ENCODE results near the gene CPEB4. TPM values are rescaled to one million over a fixed set of nuclear protein-coding genes. Genes with fewer than 3 reads are reported as not detected.

Gene CPEB4
- total and polyA plus RNA-seq, 2 donors (not counting 3 experiments of a cell fraction or from before 2014, with no cell fraction given) = 11.3 to 16.4 TPM

GRCh38 chr5:173963867-173964441 lies 75.8 kb downstream of the CPEB4 start:
- dilution Hi-C loops (cut with MboI; ENCODE audit: extremely low pct_ligation_motif_present, low sequenced_read_pairs) (no loop called here), intact Hi-C loops (cut with micrococcal nuclease) (no loop called here)
- no TSS peak for BruUV-seq (replicated peaks)
- no peaks in the 10 kb centered on the region for H3K9me1 ChIP-seq (replicated peaks; ENCODE audit: control insufficient read depth, extremely low read depth, insufficient read depth, low read length)
- H4K20me1 ChIP-seq (replicated peaks; ENCODE audit: control insufficient read depth, extremely low read depth, insufficient read depth, low read length) = peaks cover 2% of the 10 kb centered on the region
- H3K27ac ChIP-seq (ENCODE audit: insufficient read depth, low read depth, low read length) = no peak overlapping the region
- ChIA-PET CTCF (interaction anchor here (1.1 to 2.4 kb wide), 4 partner anchors 9 to 348 kb away, joined by 4 to 13 read pairs (median 6); partner anchors contain the start of gene BOD1), POLR2A (no interaction called here)
- DNase-seq (ENCODE audit: low read depth, low spot score) (no peak), FAIRE-seq (no peak)
- H3K4me1 ChIP-seq (ENCODE audit: control insufficient read depth, extremely low read depth, insufficient read depth, low read length) = no peaks in the 10 kb centered on the region
- H3K9me3 ChIP-seq (replicated peaks; ENCODE audit: control insufficient read depth, insufficient read depth, low read length) = no peaks in the 10 kb centered on the region
- peaks cover 0 to 3% of the 10 kb centered on the region in 2 experiments for H3K36me3 ChIP-seq (ENCODE audit: control insufficient read depth in 2 of 2, extremely low read depth in 1 of 2, insufficient read depth in 2 of 2, low read length in 2 of 2)
- no peaks in the 10 kb centered on the region for H3K27me3 ChIP-seq (ENCODE audit: control insufficient read depth in 2 of 2, insufficient read depth in 2 of 2, low read length in 2 of 2)
- TF ChIP-seq FOS (IDR thresholded peaks at IDR 0.05; ENCODE audit: borderline replicate concordance, insufficient read depth, low read length) (no peak), EZH2 (IDR thresholded peaks at IDR 0.05; ENCODE audit: borderline replicate concordance, low read depth, low read length, severe bottlenecking) (no peak), MYC (IDR thresholded peaks at IDR 0.05; ENCODE audit: low read depth, low read length) (no peak), GATA2 (IDR thresholded peaks at IDR 0.05; ENCODE audit: insufficient read depth, insufficient read length, low read depth, low read length) (no peak), MAX (IDR thresholded peaks at IDR 0.05; ENCODE audit: insufficient read depth, insufficient read length) (no peak), POLR2A (IDR thresholded peaks at IDR 0.05; ENCODE audit: low read depth, low read length) (no peak), POLR2AphosphoS5 (IDR thresholded peaks at IDR 0.05; ENCODE audit: insufficient read depth, low read depth, low read length) (no peak), JUN (IDR thresholded peaks at IDR 0.05; ENCODE audit: borderline replicate concordance, insufficient read depth, insufficient read length, low read depth) (no peak), CTCF (IDR thresholded peaks at IDR 0.05; ENCODE audit: extremely low read depth in 1 of 2, insufficient read depth in 1 of 2, low read depth in 1 of 2, low read length in 2 of 2) (no peak)
- no peaks in the 10 kb centered on the region for H3K79me2 ChIP-seq (ENCODE audit: control insufficient read depth, insufficient read depth, low read length)
- no peak overlapping the region for H3K4me3 ChIP-seq (replicated peaks in 1 of 3; ENCODE audit: insufficient read depth in 1 of 3, low read depth in 1 of 3, low read length in 3 of 3)
- no peak overlapping the region for H3K9ac ChIP-seq (replicated peaks; ENCODE audit: extremely low read depth, insufficient read depth, low read length)
- no peak overlapping the region for H2AFZ ChIP-seq (ENCODE audit: low read depth, low read length)
- no peak overlapping the region for H3K4me2 ChIP-seq (ENCODE audit: insufficient read depth, low read length)

Data from endothelial cell of umbilical vein (primary cell).